ENCODE results near the gene GPC6.

The GPC6 gene

GRCh38 chr13:94311893-94312292, 1085.3 kb downstream of the GPC6 start:
- H3K4me3 ChIP-seq (ENCODE audit: low read length): no peak overlapping the region
- no peak for DNase-seq (ENCODE audit: low read depth)
- TF ChIP-seq CTCF (conservative IDR thresholded peaks at IDR 0.05; ENCODE audit: low read length): no peak

GRCh38 chr13:94312511-94313216, 1086.1 kb downstream of the GPC6 start:
- no peak for DNase-seq (ENCODE audit: low read depth)
- TF ChIP-seq CTCF (conservative IDR thresholded peaks at IDR 0.05; ENCODE audit: low read length): no peak
- H3K4me3 ChIP-seq (ENCODE audit: low read length): no peak overlapping the region

GRCh38 chr13:94313321-94313910, 1086.8 kb downstream of the GPC6 start:
- H3K4me3 ChIP-seq (ENCODE audit: low read length): no peak overlapping the region
- no peak for DNase-seq (ENCODE audit: low read depth)
- TF ChIP-seq CTCF (conservative IDR thresholded peaks at IDR 0.05; ENCODE audit: low read length): no peak

- no peak for DNase-seq (ENCODE audit: low read depth)
- TF ChIP-seq CTCF (conservative IDR thresholded peaks at IDR 0.05; ENCODE audit: low read length): no peak
- H3K4me3 ChIP-seq (ENCODE audit: low read length): no peak overlapping the region
Observed at GRCh38 chr13:94313926-94314325, 1087.3 kb downstream of the GPC6 start.

- no peak for TF ChIP-seq CTCF (conservative IDR thresholded peaks at IDR 0.05; ENCODE audit: low read length)
- H3K4me3 ChIP-seq (ENCODE audit: low read length): no peak overlapping the region
- DNase-seq (ENCODE audit: low read depth): no peak
Observed at GRCh38 chr13:94315188-94315587, 1088.6 kb downstream of the GPC6 start.

- peak; percentile 54 for DNase-seq (ENCODE audit: low read depth)
- TF ChIP-seq CTCF (conservative IDR thresholded peaks at IDR 0.05; ENCODE audit: low read length): no peak
Observed at GRCh38 chr13:94317063-94317491, 1090.5 kb downstream of the GPC6 start.

GRCh38 chr13:94318418-94318817, 1091.8 kb downstream of the GPC6 start:
- no peak for TF ChIP-seq CTCF (conservative IDR thresholded peaks at IDR 0.05; ENCODE audit: low read length)
- H3K4me3 ChIP-seq (ENCODE audit: low read length): no peak overlapping the region
- peak; percentile 48 for DNase-seq (ENCODE audit: low read depth)

More at GRCh38 chr13:94317063-94317491, 1090.5 kb downstream of the GPC6 start:
- H3K4me3 ChIP-seq (ENCODE audit: low read length): no peak overlapping the region
